Measurements from ENCODE around the gene NOL3.
A peak's percentile ranks its signal among the peaks of the same experiment; 100 is the strongest.

Gene NOL3

GRCh38 chr16:67173323-67173722 is 3.0 kb downstream of the NOL3 start:
- DNase-seq = no peak

GRCh38 chr16:67173808-67174705 is 3.7 kb downstream of the NOL3 start:
- peak; percentile 11 for DNase-seq

GRCh38 chr16:67174706-67175231 is 4.4 kb downstream of the NOL3 start:
- no peak for DNase-seq

DNA sequence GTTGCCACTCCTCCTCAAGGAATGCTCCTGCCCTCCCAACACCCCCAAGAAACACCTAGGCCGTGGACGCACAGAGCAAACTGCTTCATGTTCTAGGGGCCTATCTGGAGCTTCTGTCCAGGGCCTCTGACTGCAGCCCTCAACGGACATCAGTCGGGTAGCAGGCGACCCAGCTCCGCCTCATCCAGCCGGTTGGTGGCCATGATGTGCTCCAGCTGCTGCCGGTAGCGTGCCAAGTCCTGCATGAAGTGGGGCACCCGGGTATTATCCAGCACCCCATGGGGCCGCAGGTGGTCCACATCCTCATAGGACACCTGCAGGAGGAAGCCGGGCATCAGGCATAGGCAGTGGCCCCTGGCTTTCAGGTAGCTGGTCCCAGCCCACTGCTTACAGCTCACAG is 6.3 kb downstream of the NOL3 start:
- no peak for DNase-seq

DNA sequence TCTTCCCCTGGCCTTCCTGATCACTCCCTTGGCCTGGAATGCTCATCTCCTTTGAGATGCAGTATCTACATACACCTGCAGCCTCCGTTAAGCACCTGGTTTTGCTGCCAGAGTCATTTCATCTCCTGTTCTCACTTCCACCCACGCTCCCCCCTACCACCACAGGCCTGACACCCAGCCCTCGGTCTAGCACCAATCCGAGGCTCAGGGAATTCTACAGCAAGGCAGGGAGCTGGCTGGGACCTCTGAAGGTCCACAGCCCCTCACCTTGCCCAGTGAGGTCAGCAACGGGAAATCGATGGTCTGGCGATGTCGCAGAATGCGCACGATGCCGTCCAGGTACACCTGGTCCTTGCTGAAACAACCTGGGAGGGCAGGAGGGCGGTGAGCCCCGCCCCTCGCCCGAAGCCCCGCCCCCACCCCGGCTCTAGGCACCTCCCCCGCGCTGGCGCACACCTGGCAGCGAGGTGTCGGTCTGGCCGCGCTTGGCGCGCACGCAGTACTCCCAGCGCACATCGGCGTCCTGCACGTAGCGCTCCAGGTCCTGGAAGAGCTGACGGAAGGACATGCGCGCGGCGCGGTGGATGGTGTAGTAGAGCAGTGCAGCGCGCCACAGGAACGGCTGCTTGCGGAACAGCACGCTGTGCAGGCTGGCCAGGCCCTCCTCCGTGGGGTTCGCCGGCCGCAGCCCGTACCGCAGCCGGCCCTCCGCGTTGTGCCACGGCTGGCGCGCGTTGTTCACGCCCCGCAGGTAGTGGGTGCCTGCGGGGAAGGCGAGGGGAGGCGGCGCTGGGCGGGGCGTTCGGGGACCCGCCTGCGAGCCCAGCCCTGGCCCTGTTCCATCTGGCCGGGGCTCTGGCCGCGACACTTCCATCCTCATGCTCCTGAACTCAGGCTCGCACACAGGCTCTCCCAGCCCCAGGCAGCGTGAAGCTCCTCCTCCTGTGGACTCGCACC is 7.7 kb downstream of the NOL3 start:
- peak; percentile 64 for DNase-seq

GRCh38 chr16:67179421-67180080 is 9.2 kb downstream of the NOL3 start:
- DNase-seq = no peak

GRCh38 chr16:67180166-67180565 is 9.8 kb downstream of the NOL3 start:
- DNase-seq = no peak

GRCh38 chr16:67181346-67181745 is 11.0 kb downstream of the NOL3 start:
- no peak for DNase-seq

DNA sequence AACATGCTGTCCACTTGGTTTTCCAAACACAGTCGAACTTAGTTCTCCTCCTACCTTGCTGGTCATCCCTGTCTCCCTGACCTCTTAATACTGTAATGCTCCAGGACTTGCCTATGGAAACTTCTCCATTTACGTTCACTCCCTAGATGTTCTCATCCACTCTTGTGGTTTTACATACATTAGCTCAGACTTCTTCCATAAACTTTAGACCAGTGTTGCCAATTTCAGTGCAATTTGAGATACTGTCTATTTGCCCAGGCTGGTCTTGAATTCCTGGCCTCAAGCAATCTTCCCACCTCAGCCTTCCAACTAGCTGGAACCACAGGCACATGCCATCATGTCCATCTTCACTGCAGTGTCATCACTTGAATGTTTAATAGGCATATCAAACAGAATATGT is 11.9 kb downstream of the NOL3 start:
- no peak for DNase-seq

DNA sequence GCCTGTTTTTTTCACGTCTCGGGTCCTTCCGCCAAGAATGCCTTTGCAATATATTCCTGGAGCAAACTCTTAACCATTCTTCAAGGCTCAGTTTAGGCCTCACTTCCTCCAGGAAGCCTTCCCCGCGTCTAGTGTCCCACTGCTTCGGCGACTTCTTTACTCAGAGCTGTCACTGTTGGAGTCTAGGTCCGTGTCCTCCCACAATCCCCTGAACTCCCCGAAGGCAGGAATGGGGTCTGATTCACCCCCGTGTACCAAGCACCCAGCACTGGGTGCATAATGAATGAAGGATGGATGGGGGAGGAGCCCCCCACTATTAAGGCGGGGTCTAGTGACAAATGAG is 12.9 kb downstream of the NOL3 start:
- DNase-seq = no peak

- peak; percentile 62 for DNase-seq
Measured at GRCh38 chr16:67183627-67184452, 13.5 kb downstream of the NOL3 start, which contains the start of gene MATCAP1. TSS of gene MATCAP1 (minus strand) at chr16:67183963. CDS start at chr16:67180610, 3,353 bp downstream.

- no peak for DNase-seq
Measured at GRCh38 chr16:67184453-67184994, 14.2 kb downstream of the NOL3 start.

DNA sequence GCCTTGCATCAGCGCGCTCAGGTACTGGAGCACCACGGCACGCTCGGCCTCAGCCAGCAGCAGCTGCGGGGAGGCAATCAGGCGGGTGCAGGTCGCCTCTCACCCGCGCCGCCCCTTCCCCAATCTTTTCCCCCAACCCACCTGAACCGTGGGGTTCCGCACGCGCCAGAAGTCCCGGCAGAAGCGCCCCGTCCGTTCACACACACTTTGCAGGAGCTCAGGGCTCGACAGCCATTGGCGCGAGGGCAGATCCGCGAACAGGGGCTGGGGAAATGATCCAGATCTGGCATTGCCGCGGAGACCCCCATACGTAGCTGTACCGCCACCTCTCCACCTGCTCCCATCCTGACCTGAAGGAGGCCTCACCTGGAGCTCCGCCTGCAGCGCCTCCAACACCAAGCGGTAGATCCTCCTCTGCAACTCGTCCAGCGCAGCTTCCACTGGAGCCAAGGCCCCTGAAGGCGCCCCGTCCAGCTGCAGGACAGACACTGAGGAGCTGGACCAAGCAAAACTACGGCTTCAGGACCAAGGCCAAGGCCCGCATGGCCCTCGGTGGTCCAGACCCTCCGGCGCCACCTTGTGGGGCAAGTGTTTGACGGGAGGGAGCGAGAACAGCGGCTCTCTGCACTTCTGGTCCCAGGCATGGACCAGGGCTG is 14.8 kb downstream of the NOL3 start:
- no peak for DNase-seq

- no peak for DNase-seq
Measured at GRCh38 chr16:67185651-67186134, 15.4 kb downstream of the NOL3 start.

DNA sequence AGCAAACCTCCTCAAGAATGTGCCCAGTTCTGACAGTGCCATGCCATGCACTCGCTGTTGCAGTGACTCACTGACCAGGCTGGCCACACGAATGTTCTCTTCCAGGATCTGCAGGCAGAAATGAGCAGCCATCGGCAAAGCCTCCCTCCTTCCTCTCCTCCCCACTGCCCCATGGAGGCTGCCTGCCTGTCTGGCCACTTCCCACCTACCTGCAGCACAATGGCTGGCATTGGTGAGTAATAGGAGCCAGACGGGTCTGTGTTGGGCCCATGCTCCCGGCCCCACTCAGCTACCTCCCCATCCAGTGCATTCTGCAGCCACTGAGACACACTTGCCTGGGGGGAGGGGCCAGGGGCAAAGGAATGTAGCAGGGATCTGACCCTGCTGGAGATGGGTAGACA is 16.2 kb downstream of the NOL3 start:
- DNase-seq = no peak

- no peak for DNase-seq
Measured at GRCh38 chr16:67187175-67187890, 17.0 kb downstream of the NOL3 start.

DNA sequence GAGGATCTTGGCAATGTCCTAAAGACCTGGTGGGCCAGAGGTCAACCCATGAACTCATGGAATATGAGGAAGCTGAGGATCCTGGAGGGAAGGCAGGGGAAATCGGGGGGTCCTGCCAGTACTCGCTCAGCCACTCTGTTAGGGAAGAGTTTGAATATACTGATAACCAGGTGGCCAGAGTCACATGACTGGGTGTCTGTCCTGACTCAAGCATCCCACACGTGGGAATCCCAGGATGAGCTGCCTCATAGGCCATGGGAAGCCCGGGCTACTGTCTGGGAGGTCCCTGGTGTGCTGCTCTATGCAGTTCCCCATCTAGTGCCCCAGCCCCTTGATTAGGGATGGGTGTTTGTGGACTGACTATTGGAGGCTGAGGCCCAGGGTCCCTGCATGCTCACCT is 18.0 kb downstream of the NOL3 start:
- no peak for DNase-seq

- DNase-seq = no peak
Measured at GRCh38 chr16:67188798-67189197, 18.5 kb downstream of the NOL3 start.

- DNase-seq = no peak
Measured at GRCh38 chr16:67190041-67190440, 19.7 kb downstream of the NOL3 start, which contains the start of gene EXOC3L1. TSS of gene EXOC3L1 (minus strand) at chr16:67190136. CDS start at chr16:67189676, 460 bp downstream.
